Measurements from ENCODE around the gene GABRR3. TPM values are rescaled to one million over a fixed set of nuclear protein-coding genes. Genes with fewer than 3 reads are reported as not detected.

Gene GABRR3
- polyA plus RNA-seq, 3 donors, result not detected

- Histone ChIP-seq H3K4me2 (replicated peaks; ENCODE audit: extremely low read depth, low read length, poor library complexity, severe bottlenecking) (no peak overlapping the region), H3K4me1 (ENCODE audit: control insufficient read depth in 1 of 2, insufficient read depth in 2 of 2, low read length in 2 of 2) (peaks cover 0 to 5% of the 10 kb centered on the region in 2 donors), H3K9me3 (replicated peaks in 1 of 2; ENCODE audit: control insufficient read depth in 1 of 2, insufficient read depth in 1 of 2, low read length in 2 of 2) (no peaks in the 10 kb centered on the region), H2AFZ (ENCODE audit: insufficient read depth, low read depth, low read length, poor library complexity, severe bottlenecking) (no peak overlapping the region), H3K27ac (ENCODE audit: low read depth in 1 of 2, low read length in 2 of 2) (no peak overlapping the region), H3K36me3 (replicated peaks in 1 of 2; ENCODE audit: control insufficient read depth in 1 of 2, insufficient read depth in 2 of 2, low read length in 2 of 2) (no peaks in the 10 kb centered on the region), H3K27me3 (ENCODE audit: control insufficient read depth in 2 of 2, insufficient read depth in 2 of 2, low read length in 2 of 2) (peaks cover 2 to 6% of the 10 kb centered on the region in 2 donors), H3K79me2 (ENCODE audit: insufficient read depth, low read length) (no peaks in the 10 kb centered on the region), H4K20me1 (ENCODE audit: insufficient read depth, low read length) (no peaks in the 10 kb centered on the region), H3K4me3 (replicated peaks in 1 of 3; ENCODE audit: low read depth in 2 of 3, low read length in 3 of 3) (no peak overlapping the region), H3K9ac (ENCODE audit: insufficient read depth, low read length, poor library complexity, severe bottlenecking) (no peak overlapping the region)
- no peak overlapping the region for H3K4me3 Mint-ChIP-seq
- no CpG with 5 or more reads among the region's 1 CpG for WGBS (ENCODE audit: insufficient coverage)
- intact Hi-C loops (cut with micrococcal nuclease), result no loop called here
- no peak for DNase-seq
- H3K36me3 Mint-ChIP-seq, result no peaks in the 10 kb centered on the region
- no peak for TF ChIP-seq CTCF (IDR thresholded peaks at IDR 0.05)
- H3K9me3 Mint-ChIP-seq, result no peaks in the 10 kb centered on the region
- peaks cover 2 to 11% (median 8%) of the 10 kb centered on the region in 3 donors for H3K27me3 Mint-ChIP-seq (ENCODE audit: low read depth in 3 of 3)
- H3K27ac Mint-ChIP-seq, result no peak overlapping the region
- peaks cover 10% of the 10 kb centered on the region for H3K4me1 Mint-ChIP-seq
These were observed 2.9 kb downstream of the GABRR3 start for GRCh38 chr3:98032265-98032664.

GRCh38 chr3:98029083-98029482 is 6.0 kb downstream of the GABRR3 start:
- H3K4me3 ChIP-seq (replicated peaks in 1 of 3; ENCODE audit: low read depth in 2 of 3, low read length in 3 of 3), result no peak overlapping the region
- no peak for TF ChIP-seq CTCF (IDR thresholded peaks at IDR 0.05)
- no CpG with 5 or more reads among the region's 2 CpGs for WGBS (ENCODE audit: insufficient coverage)
- no peaks in the 10 kb centered on the region for H4K20me1 ChIP-seq (ENCODE audit: insufficient read depth, low read length)
- H3K27me3 ChIP-seq (ENCODE audit: control insufficient read depth in 2 of 2, insufficient read depth in 2 of 2, low read length in 2 of 2), result peaks cover 0 to 2% of the 10 kb centered on the region in 2 donors
- H3K9ac ChIP-seq (ENCODE audit: insufficient read depth, low read length, poor library complexity, severe bottlenecking), result no peak overlapping the region
- H3K36me3 ChIP-seq (replicated peaks in 1 of 2; ENCODE audit: control insufficient read depth in 1 of 2, insufficient read depth in 2 of 2, low read length in 2 of 2), result no peaks in the 10 kb centered on the region
- Mint-ChIP-seq H3K4me3 (no peak overlapping the region), H3K4me1 (peaks cover 10% of the 10 kb centered on the region), H3K36me3 (no peaks in the 10 kb centered on the region), H3K9me3 (no peaks in the 10 kb centered on the region), H3K27me3 (ENCODE audit: low read depth in 3 of 3) (peaks cover 0 to 9% (median 4%) of the 10 kb centered on the region in 3 donors), H3K27ac (peak overlapping the region in 1 of 7 donors; percentile 53)
- no peak overlapping the region for H3K4me2 ChIP-seq (replicated peaks; ENCODE audit: extremely low read depth, low read length, poor library complexity, severe bottlenecking)
- no peaks in the 10 kb centered on the region for H3K79me2 ChIP-seq (ENCODE audit: insufficient read depth, low read length)
- H3K9me3 ChIP-seq (replicated peaks in 1 of 2; ENCODE audit: control insufficient read depth in 1 of 2, insufficient read depth in 1 of 2, low read length in 2 of 2), result no peaks in the 10 kb centered on the region
- H3K27ac ChIP-seq (ENCODE audit: low read depth in 1 of 2, low read length in 2 of 2), result no peak overlapping the region
- intact Hi-C loops (cut with micrococcal nuclease), result no loop called here
- no peak for DNase-seq
- peak overlapping the region; percentile 55 for H2AFZ ChIP-seq (ENCODE audit: insufficient read depth, low read depth, low read length, poor library complexity, severe bottlenecking)
- peaks cover 0 to 5% of the 10 kb centered on the region in 2 donors for H3K4me1 ChIP-seq (ENCODE audit: control insufficient read depth in 1 of 2, insufficient read depth in 2 of 2, low read length in 2 of 2)
